ENCODE measurements around the gene ABCC8.

DNA sequence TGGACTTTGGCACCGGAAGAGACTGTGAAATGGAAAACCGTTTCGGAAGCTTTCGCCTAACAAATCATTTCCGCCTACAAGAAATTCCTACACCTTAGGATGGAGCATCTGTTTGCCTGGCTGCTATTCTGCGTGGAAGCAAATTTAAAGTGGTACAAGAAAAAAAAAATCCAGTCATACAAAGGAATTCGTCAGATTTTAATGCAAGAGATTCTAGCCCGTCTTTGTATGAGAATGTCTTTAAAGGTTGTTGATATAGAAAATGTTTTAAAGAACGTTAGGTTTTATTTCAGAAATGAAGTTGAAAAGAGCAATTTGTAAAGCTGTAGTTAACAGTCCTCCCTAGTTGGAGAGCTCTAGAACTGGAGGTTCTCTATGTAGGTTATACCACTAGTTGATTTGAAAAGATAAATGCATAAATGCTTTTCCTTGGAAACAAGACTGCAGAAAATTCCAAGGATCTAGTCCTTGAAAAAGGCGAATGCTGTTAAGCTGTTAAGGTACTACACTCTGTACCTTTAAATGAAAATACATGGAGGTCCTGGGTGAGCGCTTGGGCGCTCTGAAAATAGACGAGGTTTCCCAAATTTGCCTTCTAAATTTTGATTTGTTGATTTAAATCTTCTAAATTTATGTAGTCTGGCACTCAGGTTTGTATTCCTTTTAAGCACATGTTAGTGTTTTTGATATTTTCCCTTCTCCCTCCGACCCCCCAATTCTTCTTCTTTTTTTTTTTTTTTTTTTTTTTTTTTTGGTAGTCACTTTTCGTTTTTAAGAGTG is 122.6 kb downstream of the ABCC8 start:
- TF ChIP-seq, protein P1, sequence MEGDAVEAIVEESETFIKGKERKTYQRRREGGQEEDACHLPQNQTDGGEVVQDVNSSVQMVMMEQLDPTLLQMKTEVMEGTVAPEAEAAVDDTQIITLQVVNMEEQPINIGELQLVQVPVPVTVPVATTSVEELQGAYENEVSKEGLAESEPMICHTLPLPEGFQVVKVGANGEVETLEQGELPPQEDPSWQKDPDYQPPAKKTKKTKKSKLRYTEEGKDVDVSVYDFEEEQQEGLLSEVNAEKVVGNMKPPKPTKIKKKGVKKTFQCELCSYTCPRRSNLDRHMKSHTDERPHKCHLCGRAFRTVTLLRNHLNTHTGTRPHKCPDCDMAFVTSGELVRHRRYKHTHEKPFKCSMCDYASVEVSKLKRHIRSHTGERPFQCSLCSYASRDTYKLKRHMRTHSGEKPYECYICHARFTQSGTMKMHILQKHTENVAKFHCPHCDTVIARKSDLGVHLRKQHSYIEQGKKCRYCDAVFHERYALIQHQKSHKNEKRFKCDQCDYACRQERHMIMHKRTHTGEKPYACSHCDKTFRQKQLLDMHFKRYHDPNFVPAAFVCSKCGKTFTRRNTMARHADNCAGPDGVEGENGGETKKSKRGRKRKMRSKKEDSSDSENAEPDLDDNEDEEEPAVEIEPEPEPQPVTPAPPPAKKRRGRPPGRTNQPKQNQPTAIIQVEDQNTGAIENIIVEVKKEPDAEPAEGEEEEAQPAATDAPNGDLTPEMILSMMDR (conservative IDR thresholded peaks at IDR 0.05 in 1 of 2, IDR thresholded peaks at IDR 0.05 in 1 of 2; ENCODE audit: extremely low read depth in 1 of 2, insufficient read depth in 1 of 2, low read depth in 1 of 2, low read length in 2 of 2) = no peak
- TF ChIP-seq EZH2 (IDR thresholded peaks at IDR 0.05; ENCODE audit: borderline replicate concordance, low read length) = no peak

Measured in mammary epithelial cell (primary cell).